ENCODE results near the gene TMED4. TPM values are rescaled to one million over a fixed set of nuclear protein-coding genes. Genes with fewer than 3 reads are reported as not detected.

Gene TMED4
- 84.0 and 84.1 TPM in 2 replicates for total RNA-seq
- 78.0 TPM for total RNA-seq (2013)
- polyA plus RNA-seq, result 102 and 107 TPM in 2 replicates
- polyA minus RNA-seq, result 96.0 and 125 TPM in 2 replicates

GRCh38 chr7:44581879-44582603, at the start of gene TMED4:
Gene TMED4, minus strand, starts transcription at chr7:44582231. Its CDS starts 25 bp downstream, at chr7:44582206.
- peaks cover 28% of the 10 kb centered on the region for H3K4me1 Mint-ChIP-seq
- no peaks in the 10 kb centered on the region for H4K20me1 ChIP-seq (ENCODE audit: control insufficient read depth, insufficient read depth, low read length, poor library complexity, severe bottlenecking)
- H3K27me3 Mint-ChIP-seq, result no peaks in the 10 kb centered on the region
- H3K79me2 ChIP-seq (ENCODE audit: control insufficient read depth, insufficient read depth, low read length), result peaks cover 37% of the 10 kb centered on the region
- ChIA-PET POLR2A (interaction anchor here (0.6 to 2.2 kb wide), 10 partner anchors 8 to 445 kb away, joined by 3 to 12 read pairs (median 6); partner anchors contain the start of genes DDX56, H2AZ2, NUDCD3 and OGDH), CTCF (interaction anchor here (0.6 to 3.5 kb wide), 10 partner anchors 10 to 554 kb away, joined by 3 to 29 read pairs (median 4); partner anchors contain the start of gene H2AZ2)
- peak within 1 kb of the TSS; percentile 92 to 97 for H3K27ac ChIP-seq (ENCODE audit: low read length in 2 of 2)
- H3K27me3 ChIP-seq (replicated peaks in 1 of 4; ENCODE audit: control extremely low read depth in 1 of 4, control insufficient read depth in 3 of 4, insufficient read depth in 4 of 4, low read length in 3 of 4), result no peaks in the 10 kb centered on the region
- peak; percentile 100 for DNase-seq
- peaks cover 21% of the 10 kb centered on the region in 2 donors for H3K4me1 ChIP-seq (ENCODE audit: control insufficient read depth in 2 of 2, insufficient read depth in 2 of 2, low read length in 2 of 2)
- intact Hi-C loops (cut with micrococcal nuclease), result loop anchor here (1.0 to 5.0 kb wide), 10 partner anchors 8 to 529 kb away; partner anchors contain the start of genes CCM2, H2AZ2, OGDH and PPIA
- WGBS (ENCODE audit: insufficient coverage), result under 1% methylated on average over 70 of the region's 71 CpGs
- peaks cover 0 to 34% of the 10 kb centered on the region in 2 experiments for H3K36me3 ChIP-seq (replicated peaks in 1 of 2; ENCODE audit: control extremely low read depth in 1 of 2, control insufficient read depth in 1 of 2, extremely low read depth in 1 of 2, insufficient read depth in 2 of 2, low read length in 1 of 2)
- peak within 1 kb of the TSS; percentile 99 for H3K27ac Mint-ChIP-seq
- peak within 1 kb of the TSS; percentile 100 for H2AFZ ChIP-seq (ENCODE audit: insufficient read depth, low read depth, low read length, poor library complexity, severe bottlenecking)
- H3K9me3 Mint-ChIP-seq (ENCODE audit: insufficient read depth), result no peaks in the 10 kb centered on the region
- ATAC-seq (ENCODE audit: low read depth), result peak; percentile 92
- no peaks in the 10 kb centered on the region for H3K9me3 ChIP-seq (ENCODE audit: control extremely low read depth in 1 of 3, control insufficient read depth in 2 of 3, insufficient read depth in 1 of 3, low read length in 2 of 3)
- peak within 1 kb of the TSS; percentile 96 for H3K9ac ChIP-seq (ENCODE audit: low read length)
- no peak for TF ChIP-seq EZH2 (IDR thresholded peaks at IDR 0.05; ENCODE audit: borderline replicate concordance, insufficient read depth, low read depth, low read length, poor library complexity, severe bottlenecking)
- TF ChIP-seq CTCF (IDR thresholded peaks at IDR 0.05), result no peak
- H3K4me3 Mint-ChIP-seq, result peak within 1 kb of the TSS; percentile 96
- peak within 1 kb of the TSS; percentile 98 for H3K4me2 ChIP-seq (replicated peaks; ENCODE audit: low read depth, low read length, poor library complexity, severe bottlenecking)
- H3K4me3 ChIP-seq (ENCODE audit: control extremely low read depth in 1 of 5, extremely low read depth in 1 of 5, insufficient read depth in 1 of 5, low read depth in 2 of 5, low read length in 4 of 5), result peak within 1 kb of the TSS; percentile 72 to 99 (median 88)

Measured in B cell (primary cell).